ENCODE data around the gene LAMTOR1.
"Not testable (repeated sequence)": the region's sequence is repeated elsewhere in the genome, so short reads cannot be mapped to it uniquely, and the experiment has no call there.

LAMTOR1 gene

GRCh38 chr11:72102946-72103753, at the start of gene LAMTOR1:
TSS of gene LAMTOR1 (minus strand) at chr11:72103297. CDS start at chr11:72103224, 73 bp downstream.
- peak; percentile 91 to 98 (median 94) for DNase-seq (ENCODE audit: low read depth in 2 of 3, low spot score in 2 of 3)

GRCh38 chr11:72150882-72151281, 47.8 kb upstream of the LAMTOR1 start:
- DNase-seq (ENCODE audit: low read depth in 2 of 3, low spot score in 2 of 3), result no peak

- DNase-seq (ENCODE audit: low read depth in 2 of 3, low spot score in 2 of 3), result no peak
These were observed 43.5 kb upstream of the LAMTOR1 start for GRCh38 chr11:72146625-72147024.

GRCh38 chr11:72144807-72145565, 41.9 kb upstream of the LAMTOR1 start:
- no peak for DNase-seq (ENCODE audit: low read depth in 2 of 3, low spot score in 2 of 3)

GRCh38 chr11:72142543-72142942, 39.4 kb upstream of the LAMTOR1 start:
- not testable (repeated sequence) for DNase-seq (ENCODE audit: low read depth in 2 of 3, low spot score in 2 of 3)

- not testable (repeated sequence) for DNase-seq (ENCODE audit: low read depth in 2 of 3, low spot score in 2 of 3)
These were observed 39.0 kb upstream of the LAMTOR1 start for GRCh38 chr11:72142086-72142485.

GRCh38 chr11:72141066-72141465, 38.0 kb upstream of the LAMTOR1 start:
- no peak for DNase-seq (ENCODE audit: low read depth in 2 of 3, low spot score in 2 of 3)

GRCh38 chr11:72140661-72141060, 37.6 kb upstream of the LAMTOR1 start:
- no peak for DNase-seq (ENCODE audit: low read depth in 2 of 3, low spot score in 2 of 3)

- DNase-seq (ENCODE audit: low read depth in 2 of 3, low spot score in 2 of 3), result no peak
These were observed 36.4 kb upstream of the LAMTOR1 start for GRCh38 chr11:72139500-72139899.

- no peak for DNase-seq (ENCODE audit: low read depth in 2 of 3, low spot score in 2 of 3)
These were observed 35.8 kb upstream of the LAMTOR1 start for GRCh38 chr11:72138821-72139390.

GRCh38 chr11:72136684-72137262, 33.7 kb upstream of the LAMTOR1 start:
- no peak for DNase-seq (ENCODE audit: low read depth in 2 of 3, low spot score in 2 of 3)

- no peak for DNase-seq (ENCODE audit: low read depth in 2 of 3, low spot score in 2 of 3)
These were observed 33.0 kb upstream of the LAMTOR1 start for GRCh38 chr11:72135891-72136683.

GRCh38 chr11:72135473-72135872, 32.4 kb upstream of the LAMTOR1 start, which contains the start of gene FOLR3:
TSS of gene FOLR3 (plus strand) at chr11:72135725. CDS start at chr11:72135953, 228 bp downstream.
- not testable (repeated sequence) for DNase-seq (ENCODE audit: low read depth in 2 of 3, low spot score in 2 of 3)

GRCh38 chr11:72132646-72133045, 29.5 kb upstream of the LAMTOR1 start:
- DNase-seq (ENCODE audit: low read depth in 2 of 3, low spot score in 2 of 3), result no peak

GRCh38 chr11:72129381-72129780, 26.3 kb upstream of the LAMTOR1 start:
- DNase-seq (ENCODE audit: low read depth in 2 of 3, low spot score in 2 of 3), result no peak

GRCh38 chr11:72127923-72128322, 24.8 kb upstream of the LAMTOR1 start:
- DNase-seq (ENCODE audit: low read depth in 2 of 3, low spot score in 2 of 3), result no peak

GRCh38 chr11:72125956-72126355, 22.9 kb upstream of the LAMTOR1 start:
- DNase-seq (ENCODE audit: low read depth in 2 of 3, low spot score in 2 of 3), result no peak

GRCh38 chr11:72124046-72124445, 20.9 kb upstream of the LAMTOR1 start:
- DNase-seq (ENCODE audit: low read depth in 2 of 3, low spot score in 2 of 3), result no peak

GRCh38 chr11:72123117-72123653, 20.1 kb upstream of the LAMTOR1 start:
- no peak for DNase-seq (ENCODE audit: low read depth in 2 of 3, low spot score in 2 of 3)

GRCh38 chr11:72122607-72123006, 19.5 kb upstream of the LAMTOR1 start:
- no peak for DNase-seq (ENCODE audit: low read depth in 2 of 3, low spot score in 2 of 3)
